ENCODE data around the gene TMEM145.

TMEM145 gene

GRCh38 chr19:42356686-42357085 is 43.6 kb downstream of the TMEM145 start:
- in situ Hi-C loops (cut with MboI; ENCODE audit: low sequenced_read_pairs), result no loop called here

- in situ Hi-C loops (cut with MboI; ENCODE audit: low sequenced_read_pairs), result no loop called here
These were observed 44.2 kb downstream of the TMEM145 start for GRCh38 chr19:42357290-42357689.

GRCh38 chr19:42360787-42361544 is 47.9 kb downstream of the TMEM145 start:
- in situ Hi-C loops (cut with MboI; ENCODE audit: low sequenced_read_pairs), result no loop called here

- in situ Hi-C loops (cut with MboI; ENCODE audit: low sequenced_read_pairs), result no loop called here
These were observed 48.4 kb downstream of the TMEM145 start for GRCh38 chr19:42361545-42361910.

- in situ Hi-C loops (cut with MboI; ENCODE audit: low sequenced_read_pairs), result no loop called here
These were observed 49.2 kb downstream of the TMEM145 start for GRCh38 chr19:42362342-42362741.

- in situ Hi-C loops (cut with MboI; ENCODE audit: low sequenced_read_pairs), result no loop called here
These were observed 49.9 kb downstream of the TMEM145 start for GRCh38 chr19:42362891-42363440.

GRCh38 chr19:42363614-42364346 is 50.7 kb downstream of the TMEM145 start:
- in situ Hi-C loops (cut with MboI; ENCODE audit: low sequenced_read_pairs), result no loop called here

- in situ Hi-C loops (cut with MboI; ENCODE audit: low sequenced_read_pairs), result no loop called here
These were observed 53.6 kb downstream of the TMEM145 start for GRCh38 chr19:42366673-42367072.

GRCh38 chr19:42367929-42368328 is 54.8 kb downstream of the TMEM145 start:
- in situ Hi-C loops (cut with MboI; ENCODE audit: low sequenced_read_pairs), result no loop called here

- in situ Hi-C loops (cut with MboI; ENCODE audit: low sequenced_read_pairs), result no loop called here
These were observed 55.3 kb downstream of the TMEM145 start for GRCh38 chr19:42368360-42368759.

- in situ Hi-C loops (cut with MboI; ENCODE audit: low sequenced_read_pairs), result no loop called here
These were observed 55.7 kb downstream of the TMEM145 start for GRCh38 chr19:42368765-42369164.

GRCh38 chr19:42369433-42370067 is 56.4 kb downstream of the TMEM145 start:
- in situ Hi-C loops (cut with MboI; ENCODE audit: low sequenced_read_pairs), result no loop called here

GRCh38 chr19:42370068-42370520 is 57.0 kb downstream of the TMEM145 start:
- in situ Hi-C loops (cut with MboI; ENCODE audit: low sequenced_read_pairs), result no loop called here

GRCh38 chr19:42370626-42371175 is 57.6 kb downstream of the TMEM145 start:
- in situ Hi-C loops (cut with MboI; ENCODE audit: low sequenced_read_pairs), result no loop called here
